HG03565 (cell line): ENCODE measurements around the gene SNCA.

Experiments used
- ATAC-seq: cut with Tn5 transposase; IDR thresholded peaks from one replicate; pipeline ENCODE4 v1.9.1; 2021; ENCODE audit warnings: mild to moderate bottlenecking, moderate library complexity; ENCODE audit not compliant: unreplicated experiment

SNCA gene

GRCh38 chr4:89836897-89837384, at the start of gene SNCA:
SNCA (minus strand) TSS chr4:89837161; CDS start chr4:89835667, 1,494 bp downstream.
- no peak for ATAC-seq

GRCh38 chr4:89879215-89879614, 42.3 kb upstream of the SNCA start:
- no peak for ATAC-seq

GRCh38 chr4:89878611-89879010, 41.6 kb upstream of the SNCA start:
- no peak for ATAC-seq

- no peak for ATAC-seq
Observed at GRCh38 chr4:89876548-89876947, 39.6 kb upstream of the SNCA start.

- no peak for ATAC-seq
Observed at GRCh38 chr4:89871211-89871610, 34.2 kb upstream of the SNCA start.

GRCh38 chr4:89868999-89869589, 32.1 kb upstream of the SNCA start:
- no peak for ATAC-seq

- no peak for ATAC-seq
Observed at GRCh38 chr4:89868276-89868675, 31.3 kb upstream of the SNCA start.

- ATAC-seq, result no peak
Observed at GRCh38 chr4:89863533-89863932, 26.6 kb upstream of the SNCA start.

- ATAC-seq, result no peak
Observed at GRCh38 chr4:89860971-89861370, 24.0 kb upstream of the SNCA start.

- no peak for ATAC-seq
Observed at GRCh38 chr4:89855236-89855635, 18.3 kb upstream of the SNCA start.

GRCh38 chr4:89847571-89848325, 10.8 kb upstream of the SNCA start:
- no peak for ATAC-seq

GRCh38 chr4:89839558-89839957, 2.6 kb upstream of the SNCA start:
- no peak for ATAC-seq

- no peak for ATAC-seq
Observed at GRCh38 chr4:89837993-89838390, 1.0 kb upstream of the SNCA start.

- no peak for ATAC-seq
Observed at GRCh38 chr4:89837385-89837992, 528 bp upstream of the SNCA start.

- no peak for ATAC-seq
Observed at GRCh38 chr4:89836031-89836745, 773 bp downstream of the SNCA start.

GRCh38 chr4:89835413-89835812, 1.5 kb downstream of the SNCA start:
- no peak for ATAC-seq

GRCh38 chr4:89834486-89835209, 2.3 kb downstream of the SNCA start:
- no peak for ATAC-seq

GRCh38 chr4:89829470-89830138, 7.4 kb downstream of the SNCA start:
- peak; percentile 93 for ATAC-seq

GRCh38 chr4:89823416-89823815, 13.5 kb downstream of the SNCA start:
- no peak for ATAC-seq

GRCh38 chr4:89821612-89822011, 15.3 kb downstream of the SNCA start:
- no peak for ATAC-seq
